Measurements from ENCODE around the gene KCNAB1. TPM values are rescaled to one million over a fixed set of nuclear protein-coding genes. Genes with fewer than 3 reads are reported as not detected.

The KCNAB1 gene
- total RNA-seq, 4 donors from 2014 or later, result 0.20 to 3.0 (median 1.6) TPM

DNA sequence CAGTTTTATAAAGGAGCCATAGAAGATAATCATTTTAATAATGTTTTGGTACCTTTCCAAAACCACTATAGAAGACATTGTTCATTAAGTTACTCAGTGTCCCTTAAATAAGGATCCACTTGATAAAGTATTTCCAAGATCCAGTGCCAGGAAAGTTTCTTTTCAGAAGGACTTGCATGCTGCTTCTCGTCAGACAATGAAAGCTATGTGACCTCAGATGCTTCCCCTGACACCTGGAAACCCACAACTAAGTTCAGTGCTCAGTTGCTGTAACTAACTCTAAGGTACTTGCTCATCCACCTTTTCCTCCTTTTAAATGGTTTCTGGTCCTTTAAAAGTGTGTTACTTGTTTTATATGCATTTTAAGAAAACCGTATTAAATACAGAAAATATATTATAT is 427.3 kb downstream of the KCNAB1 start:
- in situ Hi-C loops (cut with MboI; ENCODE audit: low pct_ligation_motif_present in 1 of 4, low pct_unique_long_range_greater_than_20kb in 1 of 4, low sequenced_read_pairs in 3 of 4), result loop anchor here in 1 of 4 donors (10.0 kb wide), 1 partner anchor 537 kb away; no protein-coding TSS in a partner anchor

DNA sequence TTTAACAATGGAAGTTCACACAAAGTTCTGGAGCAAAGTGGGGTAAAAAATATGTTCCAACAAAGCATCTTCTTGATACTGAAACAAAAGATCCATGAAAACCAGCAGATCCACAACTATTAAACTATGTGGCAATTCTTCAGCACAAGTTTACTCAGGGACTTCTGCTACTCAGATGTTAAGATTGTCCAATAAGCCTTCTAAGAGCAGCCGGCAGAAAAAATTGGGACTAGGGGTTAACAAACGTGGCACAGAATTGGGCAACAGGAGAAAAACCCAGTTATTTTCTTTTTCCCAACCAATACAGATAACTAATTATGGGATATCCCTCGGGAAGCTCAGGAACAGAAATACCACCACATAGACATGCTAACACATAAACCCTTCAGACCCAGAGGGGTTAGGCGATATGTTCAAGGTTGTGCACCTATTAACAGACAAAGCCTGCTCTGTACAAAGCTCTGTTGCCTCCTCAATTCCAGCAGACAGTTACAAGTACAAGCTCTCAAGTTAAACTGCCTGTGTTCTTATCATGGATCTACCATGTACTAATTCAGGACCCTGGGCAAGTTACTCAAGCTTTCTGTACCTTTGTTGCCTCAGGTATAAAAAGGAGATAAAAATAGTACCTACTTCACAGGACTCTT is 427.8 kb downstream of the KCNAB1 start:
- 81% methylated on average over 4 of the region's 4 CpGs; no CpG with 5 or more reads in 1 of the 2 donors for WGBS, 2 donors (ENCODE audit: low coverage in 1 of 2)
- H3K27me3 ChIP-seq, result no peaks in the 10 kb centered on the region
- H3K4me1 ChIP-seq, result peaks cover 14 to 68% (median 21%) of the 10 kb centered on the region in 4 donors
- no peak for DNase-seq
- no peaks in the 10 kb centered on the region for H3K9me3 ChIP-seq
- H3K36me3 ChIP-seq, result peaks cover 0 to 49% (median 2%) of the 10 kb centered on the region in 4 donors
- H3K27ac ChIP-seq, result peak overlapping the region; percentile 39 to 62 (median 54)
- no peak overlapping the region for H3K4me3 ChIP-seq
- TF ChIP-seq POLR2A (IDR thresholded peaks at IDR 0.05) (no peak), EP300 (IDR thresholded peaks at IDR 0.05; ENCODE audit: low read depth) (no peak), POLR2AphosphoS5 (IDR thresholded peaks at IDR 0.05) (no peak)
- intact Hi-C loops (cut with DNase I; ENCODE audit: low total_unique reads), result loop anchor here (10.0 kb wide), 1 partner anchor 587 kb away; no protein-coding TSS in a partner anchor
- in situ Hi-C loops (cut with MboI; ENCODE audit: low pct_ligation_motif_present in 1 of 4, low pct_unique_long_range_greater_than_20kb in 1 of 4, low sequenced_read_pairs in 3 of 4), result loop anchor here in 1 of 4 donors (10.0 kb wide), 1 partner anchor 537 kb away; no protein-coding TSS in a partner anchor

More for the DNA sequence above, 427.3 kb downstream of the KCNAB1 start:
- Histone ChIP-seq H3K4me3 (no peak overlapping the region), H3K9me3 (no peaks in the 10 kb centered on the region), H3K27ac (peak overlapping the region; percentile 39 to 62 (median 54)), H3K36me3 (peaks cover 0 to 50% (median 2%) of the 10 kb centered on the region in 4 donors), H3K4me1 (peaks cover 10 to 68% (median 19%) of the 10 kb centered on the region in 4 donors), H3K27me3 (no peaks in the 10 kb centered on the region)
- intact Hi-C loops (cut with DNase I; ENCODE audit: low total_unique reads), result loop anchor here (10.0 kb wide), 1 partner anchor 587 kb away; no protein-coding TSS in a partner anchor
- TF ChIP-seq POLR2AphosphoS5 (IDR thresholded peaks at IDR 0.05) (no peak), POLR2A (IDR thresholded peaks at IDR 0.05) (no peak), EP300 (IDR thresholded peaks at IDR 0.05; ENCODE audit: low read depth) (no peak)
- TF ChIP-seq, protein P1, sequence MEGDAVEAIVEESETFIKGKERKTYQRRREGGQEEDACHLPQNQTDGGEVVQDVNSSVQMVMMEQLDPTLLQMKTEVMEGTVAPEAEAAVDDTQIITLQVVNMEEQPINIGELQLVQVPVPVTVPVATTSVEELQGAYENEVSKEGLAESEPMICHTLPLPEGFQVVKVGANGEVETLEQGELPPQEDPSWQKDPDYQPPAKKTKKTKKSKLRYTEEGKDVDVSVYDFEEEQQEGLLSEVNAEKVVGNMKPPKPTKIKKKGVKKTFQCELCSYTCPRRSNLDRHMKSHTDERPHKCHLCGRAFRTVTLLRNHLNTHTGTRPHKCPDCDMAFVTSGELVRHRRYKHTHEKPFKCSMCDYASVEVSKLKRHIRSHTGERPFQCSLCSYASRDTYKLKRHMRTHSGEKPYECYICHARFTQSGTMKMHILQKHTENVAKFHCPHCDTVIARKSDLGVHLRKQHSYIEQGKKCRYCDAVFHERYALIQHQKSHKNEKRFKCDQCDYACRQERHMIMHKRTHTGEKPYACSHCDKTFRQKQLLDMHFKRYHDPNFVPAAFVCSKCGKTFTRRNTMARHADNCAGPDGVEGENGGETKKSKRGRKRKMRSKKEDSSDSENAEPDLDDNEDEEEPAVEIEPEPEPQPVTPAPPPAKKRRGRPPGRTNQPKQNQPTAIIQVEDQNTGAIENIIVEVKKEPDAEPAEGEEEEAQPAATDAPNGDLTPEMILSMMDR (IDR thresholded peaks at IDR 0.05), result no peak
- no peak for DNase-seq
- WGBS, 2 donors (ENCODE audit: low coverage in 1 of 2), result 62 to 67% methylated on average over 1 to 2 of the region's 2 CpGs

DNA sequence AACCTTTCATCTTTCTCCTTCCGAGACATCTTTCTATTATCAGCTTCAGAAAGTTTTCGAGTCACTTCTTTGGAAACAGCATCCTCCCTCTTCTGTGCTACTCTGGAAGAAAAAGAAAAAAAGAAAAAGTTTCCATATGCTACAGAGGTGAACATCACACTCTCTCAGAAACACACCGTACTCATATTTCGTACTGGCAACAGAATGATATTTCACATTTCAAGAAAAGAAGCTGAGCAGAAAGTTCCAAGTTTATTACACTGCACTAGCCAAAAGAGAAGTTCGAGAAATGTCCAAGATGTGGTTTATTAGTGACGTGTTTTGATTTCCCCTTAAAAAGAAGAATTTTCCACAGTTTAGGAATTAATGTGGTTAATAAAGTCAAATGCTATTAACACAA is 428.5 kb downstream of the KCNAB1 start:
- TF ChIP-seq POLR2A (IDR thresholded peaks at IDR 0.05) (no peak), POLR2AphosphoS5 (IDR thresholded peaks at IDR 0.05) (no peak), EP300 (IDR thresholded peaks at IDR 0.05; ENCODE audit: low read depth) (no peak)
- TF ChIP-seq, protein P1 (IDR thresholded peaks at IDR 0.05), result no peak
- no peak for DNase-seq
- Histone ChIP-seq H3K27me3 (no peaks in the 10 kb centered on the region), H3K9me3 (no peaks in the 10 kb centered on the region), H3K36me3 (peaks cover 0 to 42% (median 1%) of the 10 kb centered on the region in 4 donors), H3K4me1 (peaks cover 14 to 68% (median 28%) of the 10 kb centered on the region in 4 donors), H3K27ac (peak overlapping the region; percentile 39 to 62 (median 54)), H3K4me3 (no peak overlapping the region)
- WGBS, 2 donors (ENCODE audit: low coverage in 1 of 2), result 50 to 78% methylated on average over 6 of the region's 6 CpGs
- in situ Hi-C loops (cut with MboI; ENCODE audit: low pct_ligation_motif_present in 1 of 4, low pct_unique_long_range_greater_than_20kb in 1 of 4, low sequenced_read_pairs in 3 of 4) (loop anchor here in 1 of 4 donors (10.0 kb wide), 1 partner anchor 536 kb away; no protein-coding TSS in a partner anchor), intact Hi-C loops (cut with DNase I; ENCODE audit: low total_unique reads) (loop anchor here (10.0 kb wide), 1 partner anchor 586 kb away; no protein-coding TSS in a partner anchor)

DNA sequence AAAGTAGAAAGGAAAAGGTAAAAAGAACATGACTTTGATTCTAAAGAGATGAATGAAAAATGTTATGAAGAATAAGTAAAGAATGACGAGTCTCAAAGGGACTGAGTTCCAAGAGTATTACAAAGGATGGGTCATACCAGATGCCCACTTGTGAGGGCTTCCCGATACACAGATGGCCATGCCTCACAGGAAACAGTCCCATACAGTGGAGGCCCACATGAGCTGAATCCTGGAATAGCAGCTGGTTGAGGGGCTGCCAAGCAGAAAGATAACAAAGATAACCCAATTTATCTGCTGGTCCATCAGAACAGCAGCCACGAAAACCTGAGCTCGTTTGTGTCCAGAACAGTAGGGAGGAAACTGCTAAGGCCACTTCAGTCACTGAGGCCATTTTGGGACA is 430.9 kb downstream of the KCNAB1 start:
- H3K27me3 ChIP-seq, result no peaks in the 10 kb centered on the region
- no peaks in the 10 kb centered on the region for H3K9me3 ChIP-seq
- intact Hi-C loops (cut with DNase I; ENCODE audit: low total_unique reads) (no loop called here), in situ Hi-C loops (cut with MboI; ENCODE audit: low pct_ligation_motif_present in 1 of 4, low pct_unique_long_range_greater_than_20kb in 1 of 4, low sequenced_read_pairs in 3 of 4) (loop anchor here (10.0 to 25.0 kb wide), 6 partner anchors 111 to 536 kb away; partner anchors contain the start of genes TIPARP (in 2 of the 4) and LEKR1 (in 1 of the 4))
- DNase-seq, result no peak
- WGBS, 2 donors (ENCODE audit: low coverage in 1 of 2), result 83% methylated on average over 4 of the region's 4 CpGs; no CpG with 5 or more reads in 1 of the 2 donors
- H3K4me3 ChIP-seq, result no peak overlapping the region
- H3K27ac ChIP-seq, result peak overlapping the region in 1 of 4 donors; percentile 10
- TF ChIP-seq POLR2A (IDR thresholded peaks at IDR 0.05) (no peak), POLR2AphosphoS5 (IDR thresholded peaks at IDR 0.05) (no peak), EP300 (IDR thresholded peaks at IDR 0.05; ENCODE audit: low read depth) (no peak)
- TF ChIP-seq, protein P1 (IDR thresholded peaks at IDR 0.05), result no peak
- H3K4me1 ChIP-seq, result peaks cover 14 to 71% (median 32%) of the 10 kb centered on the region in 4 donors
- peaks cover 0 to 37% (median 0%) of the 10 kb centered on the region in 4 donors for H3K36me3 ChIP-seq

All from transverse colon (tissue), 4 donors.